Measurements from ENCODE around the gene NYAP2.

The NYAP2 gene

GRCh38 chr2:225608136-225608535 is 208.6 kb downstream of the NYAP2 start:
- no peak overlapping the region for H3K27ac ChIP-seq
- no peak for TF ChIP-seq CTCF (IDR thresholded peaks at IDR 0.05; ENCODE audit: low read depth, low read length)
- no peak for DNase-seq

DNA sequence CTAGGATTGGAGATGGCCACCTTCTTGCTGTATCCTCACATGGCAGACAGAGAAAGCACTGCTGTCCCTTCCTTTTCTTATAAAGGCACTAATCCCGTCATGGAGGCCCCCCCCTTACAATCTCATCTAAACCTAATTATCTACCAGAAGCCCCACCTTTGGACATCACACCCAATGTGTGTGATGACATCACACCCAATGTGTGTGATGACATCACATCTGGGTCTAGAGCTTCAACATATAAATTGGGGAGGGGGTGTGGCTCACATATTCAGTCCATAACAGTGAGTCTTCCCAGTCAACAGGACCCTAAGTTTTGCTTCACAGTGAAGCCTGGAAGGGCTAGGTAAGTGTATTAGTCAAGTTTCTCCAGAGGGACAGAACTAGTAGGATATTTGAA is 213.1 kb downstream of the NYAP2 start:
- H3K27me3 ChIP-seq (ENCODE audit: insufficient read depth, low read depth, severe bottlenecking) = no peaks in the 10 kb centered on the region
- H3K27ac ChIP-seq = no peak overlapping the region
- H3K36me3 ChIP-seq = no peaks in the 10 kb centered on the region
- H3K4me3 ChIP-seq (ENCODE audit: low read depth, low read length) = no peak overlapping the region
- no peaks in the 10 kb centered on the region for H3K9me3 ChIP-seq (ENCODE audit: severe bottlenecking)
- TF ChIP-seq CTCF (IDR thresholded peaks at IDR 0.05; ENCODE audit: low read depth, low read length) = no peak
- no peak for DNase-seq

More at GRCh38 chr2:225608136-225608535, 208.6 kb downstream of the NYAP2 start:
- Histone ChIP-seq H3K27me3 (ENCODE audit: insufficient read depth, low read depth, severe bottlenecking) (no peaks in the 10 kb centered on the region), H3K36me3 (no peaks in the 10 kb centered on the region), H3K9me3 (ENCODE audit: severe bottlenecking) (no peaks in the 10 kb centered on the region), H3K4me3 (ENCODE audit: low read depth, low read length) (no peak overlapping the region)

GRCh38 chr2:225614915-225615314 is 215.4 kb downstream of the NYAP2 start:
- Histone ChIP-seq H3K9me3 (ENCODE audit: severe bottlenecking) (no peaks in the 10 kb centered on the region), H3K36me3 (no peaks in the 10 kb centered on the region), H3K27me3 (ENCODE audit: insufficient read depth, low read depth, severe bottlenecking) (no peaks in the 10 kb centered on the region), H3K4me3 (ENCODE audit: low read depth, low read length) (no peak overlapping the region), H3K27ac (no peak overlapping the region)
- no peak for TF ChIP-seq CTCF (IDR thresholded peaks at IDR 0.05; ENCODE audit: low read depth, low read length)
- no peak for DNase-seq

DNA sequence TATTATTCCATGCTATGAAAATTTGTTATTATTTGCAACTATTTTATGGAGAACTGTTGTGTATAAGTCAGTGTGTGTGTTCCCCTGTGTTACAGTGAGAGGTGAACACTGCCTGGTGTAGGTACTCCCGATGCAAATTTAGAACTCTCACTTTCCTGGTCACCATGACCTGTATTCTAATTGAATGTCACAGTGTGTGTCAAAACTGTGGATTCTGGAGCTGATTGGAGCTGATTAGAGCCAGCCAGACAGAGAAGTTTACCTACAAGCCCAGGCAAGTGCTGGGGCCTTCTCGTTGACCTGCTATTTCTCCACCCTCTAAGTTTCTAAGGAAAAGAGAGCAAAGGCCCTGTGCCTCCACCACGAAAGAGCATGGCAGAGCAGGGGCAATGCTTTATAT is 216.0 kb downstream of the NYAP2 start:
- no peaks in the 10 kb centered on the region for H3K27me3 ChIP-seq (ENCODE audit: insufficient read depth, low read depth, severe bottlenecking)
- TF ChIP-seq CTCF (IDR thresholded peaks at IDR 0.05; ENCODE audit: low read depth, low read length) = no peak
- H3K4me3 ChIP-seq (ENCODE audit: low read depth, low read length) = no peak overlapping the region
- H3K9me3 ChIP-seq (ENCODE audit: severe bottlenecking) = no peaks in the 10 kb centered on the region
- no peak overlapping the region for H3K27ac ChIP-seq
- DNase-seq = no peak
- H3K36me3 ChIP-seq = no peaks in the 10 kb centered on the region

GRCh38 chr2:225616372-225616771 is 216.9 kb downstream of the NYAP2 start:
- Histone ChIP-seq H3K27me3 (ENCODE audit: insufficient read depth, low read depth, severe bottlenecking) (no peaks in the 10 kb centered on the region), H3K9me3 (ENCODE audit: severe bottlenecking) (no peaks in the 10 kb centered on the region), H3K36me3 (no peaks in the 10 kb centered on the region), H3K27ac (no peak overlapping the region), H3K4me3 (ENCODE audit: low read depth, low read length) (no peak overlapping the region)
- DNase-seq = no peak
- no peak for TF ChIP-seq CTCF (IDR thresholded peaks at IDR 0.05; ENCODE audit: low read depth, low read length)

GRCh38 chr2:225616848-225617247 is 217.3 kb downstream of the NYAP2 start:
- Histone ChIP-seq H3K27ac (no peak overlapping the region), H3K27me3 (ENCODE audit: insufficient read depth, low read depth, severe bottlenecking) (no peaks in the 10 kb centered on the region), H3K4me3 (ENCODE audit: low read depth, low read length) (no peak overlapping the region), H3K36me3 (no peaks in the 10 kb centered on the region), H3K9me3 (ENCODE audit: severe bottlenecking) (no peaks in the 10 kb centered on the region)
- TF ChIP-seq CTCF (IDR thresholded peaks at IDR 0.05; ENCODE audit: low read depth, low read length) = no peak
- DNase-seq = no peak
